Activated naive CD4-positive, alpha-beta T cell treated with anti-CD3 and anti-CD28 coated beads for 36 hours (primary cell): ENCODE results near the gene OBSCN. TPM values are rescaled to one million over a fixed set of nuclear protein-coding genes. Genes with fewer than 3 reads are reported as not detected.
A peak's percentile ranks its signal among the peaks of the same experiment; 100 is the strongest.

Experiments used
- CTCF ChIA-PET: fragments of 350-600 bp; sonication (Branson Sonifier 250); formaldehyde crosslinking; loops from one replicate; lab custom pipeline; 2021; ENCODE audit warnings: antibody characterized with exemption; lab: Charles Lee
- DNase-seq: peaks from one replicate; pipeline ENCODE4 v3.0.0-alpha.2; 2020
- H3K27ac Mint-ChIP-seq: one replicate; pipeline ENCODE4 v1.8.0; 2021; ENCODE audit warnings: mild to moderate bottlenecking, mixed read lengths
- H3K27me3 Mint-ChIP-seq: one replicate; pipeline ENCODE4 v1.8.0; 2021; ENCODE audit warnings: low read depth, mixed read lengths
- H3K36me3 Mint-ChIP-seq: one replicate; pipeline ENCODE4 v1.8.0; 2021; ENCODE audit warnings: low read depth, mixed read lengths
- H3K4me1 Mint-ChIP-seq: one replicate; pipeline ENCODE4 v1.8.0; 2021; ENCODE audit warnings: low read depth, mixed read lengths
- H3K4me3 Mint-ChIP-seq: one replicate; pipeline ENCODE4 v1.8.0; 2021; ENCODE audit warnings: mild to moderate bottlenecking, moderate library complexity, mixed read lengths
- H3K9me3 Mint-ChIP-seq: one replicate; pipeline ENCODE4 v1.8.0; 2021; ENCODE audit warnings: mixed read lengths
- intact Hi-C: fragments of 100-400 bp; cut with micrococcal nuclease; formaldehyde crosslinking; loops from one replicate; pipeline ENCODE4 v1.15.1; 2023
- total RNA-seq, 2 experiments: library from RNA; stranded (reverse); gene quantifications; one replicate each; pipeline ENCODE4 v1.2.3, GENCODE V29; 2021

The OBSCN gene
- total RNA-seq, 2 experiments from 2014 or later: 11.5 to 13.5 TPM

- no peak overlapping the region for H3K27ac Mint-ChIP-seq
- H3K4me1 Mint-ChIP-seq: no peaks in the 10 kb centered on the region
- intact Hi-C loops: no loop called here
- peaks cover 14% of the 10 kb centered on the region for H3K9me3 Mint-ChIP-seq
- no peak overlapping the region for H3K4me3 Mint-ChIP-seq
- CTCF ChIA-PET: no interaction called here
- no peak for DNase-seq
- peaks cover 20% of the 10 kb centered on the region for H3K36me3 Mint-ChIP-seq
- H3K27me3 Mint-ChIP-seq: peaks cover 4% of the 10 kb centered on the region
These were observed 8.8 kb upstream of the OBSCN start for GRCh38 chr1:228198977-228199590.

- no peak for DNase-seq
- intact Hi-C loops: no loop called here
- Mint-ChIP-seq H3K27me3 (peaks cover 15% of the 10 kb centered on the region), H3K4me3 (no peak overlapping the region), H3K9me3 (no peaks in the 10 kb centered on the region), H3K27ac (no peak overlapping the region), H3K36me3 (no peaks in the 10 kb centered on the region), H3K4me1 (no peaks in the 10 kb centered on the region)
- CTCF ChIA-PET: interaction anchor here (0.6 kb wide), 1 partner anchor 254 kb away, joined by 3 read pairs; no protein-coding TSS in a partner anchor
These were observed 2.9 kb upstream of the OBSCN start for GRCh38 chr1:228204958-228205357.

GRCh38 chr1:228205526-228206436, 2.1 kb upstream of the OBSCN start:
- no peaks in the 10 kb centered on the region for H3K4me1 Mint-ChIP-seq
- CTCF ChIA-PET: no interaction called here

GRCh38 chr1:228206582-228207351, 1.1 kb upstream of the OBSCN start:
- H3K36me3 Mint-ChIP-seq: no peaks in the 10 kb centered on the region
- no peaks in the 10 kb centered on the region for H3K4me1 Mint-ChIP-seq
- no peaks in the 10 kb centered on the region for H3K9me3 Mint-ChIP-seq
- H3K4me3 Mint-ChIP-seq: no peak overlapping the region
- peaks cover 15% of the 10 kb centered on the region for H3K27me3 Mint-ChIP-seq
- no peak for DNase-seq
- no peak overlapping the region for H3K27ac Mint-ChIP-seq
- intact Hi-C loops: no loop called here
- CTCF ChIA-PET: no interaction called here

More at GRCh38 chr1:228205526-228206436, 2.1 kb upstream of the OBSCN start:
- no peaks in the 10 kb centered on the region for H3K9me3 Mint-ChIP-seq
- intact Hi-C loops: no loop called here
- no peaks in the 10 kb centered on the region for H3K36me3 Mint-ChIP-seq
- DNase-seq: no peak
- H3K27me3 Mint-ChIP-seq: peaks cover 15% of the 10 kb centered on the region
- H3K27ac Mint-ChIP-seq: no peak overlapping the region
- no peak overlapping the region for H3K4me3 Mint-ChIP-seq

GRCh38 chr1:228207381-228207810, 448 bp upstream of the OBSCN start:
- CTCF ChIA-PET: no interaction called here
- Mint-ChIP-seq H3K36me3 (no peaks in the 10 kb centered on the region), H3K9me3 (no peaks in the 10 kb centered on the region), H3K4me3 (no peak overlapping the region), H3K4me1 (no peaks in the 10 kb centered on the region), H3K27me3 (peaks cover 15% of the 10 kb centered on the region), H3K27ac (no peak overlapping the region)
- DNase-seq: no peak
- intact Hi-C loops: no loop called here

- H3K27ac Mint-ChIP-seq: no peak overlapping the region
- intact Hi-C loops: no loop called here
- peaks cover 11% of the 10 kb centered on the region for H3K27me3 Mint-ChIP-seq
These were observed 1.1 kb downstream of the OBSCN start for GRCh38 chr1:228208831-228209551.

GRCh38 chr1:228209657-228210056, 1.8 kb downstream of the OBSCN start:
- CTCF ChIA-PET: no interaction called here
- Mint-ChIP-seq H3K36me3 (no peaks in the 10 kb centered on the region), H3K4me1 (no peaks in the 10 kb centered on the region), H3K27ac (no peak overlapping the region), H3K27me3 (peaks cover 11% of the 10 kb centered on the region), H3K4me3 (no peak overlapping the region), H3K9me3 (no peaks in the 10 kb centered on the region)
- DNase-seq: no peak
- intact Hi-C loops: loop anchor here (5.0 kb wide), 1 partner anchor 293 kb away; no protein-coding TSS in a partner anchor

More at GRCh38 chr1:228208831-228209551, 1.1 kb downstream of the OBSCN start:
- DNase-seq: no peak
- H3K36me3 Mint-ChIP-seq: no peaks in the 10 kb centered on the region
- H3K4me3 Mint-ChIP-seq: no peak overlapping the region
- H3K4me1 Mint-ChIP-seq: no peaks in the 10 kb centered on the region
- no peaks in the 10 kb centered on the region for H3K9me3 Mint-ChIP-seq
- CTCF ChIA-PET: no interaction called here

GRCh38 chr1:228210076-228210651, 2.3 kb downstream of the OBSCN start:
- Mint-ChIP-seq H3K4me3 (no peak overlapping the region), H3K9me3 (no peaks in the 10 kb centered on the region), H3K27me3 (peaks cover 8% of the 10 kb centered on the region), H3K4me1 (no peaks in the 10 kb centered on the region), H3K36me3 (no peaks in the 10 kb centered on the region), H3K27ac (no peak overlapping the region)
- intact Hi-C loops: loop anchor here (5.0 kb wide), 1 partner anchor 292 kb away; no protein-coding TSS in a partner anchor
- DNase-seq: no peak
- CTCF ChIA-PET: no interaction called here

- DNase-seq: no peak
- H3K9me3 Mint-ChIP-seq: no peaks in the 10 kb centered on the region
- H3K4me1 Mint-ChIP-seq: no peaks in the 10 kb centered on the region
- CTCF ChIA-PET: no interaction called here
- H3K27ac Mint-ChIP-seq: no peak overlapping the region
- peak overlapping the region; percentile 16 for H3K4me3 Mint-ChIP-seq
- H3K36me3 Mint-ChIP-seq: no peaks in the 10 kb centered on the region
- intact Hi-C loops: loop anchor here (5.0 kb wide), 1 partner anchor 291 kb away; no protein-coding TSS in a partner anchor
- peaks cover 3% of the 10 kb centered on the region for H3K27me3 Mint-ChIP-seq
These were observed 3.1 kb downstream of the OBSCN start for GRCh38 chr1:228210712-228211530.

- CTCF ChIA-PET: no interaction called here
- DNase-seq: no peak
- no peaks in the 10 kb centered on the region for H3K4me1 Mint-ChIP-seq
- intact Hi-C loops: loop anchor here (2.0 to 5.0 kb wide), 6 partner anchors 65 to 303 kb away; partner anchors contain the start of gene TRIM11
- H3K27ac Mint-ChIP-seq: no peak overlapping the region
- H3K27me3 Mint-ChIP-seq: no peaks in the 10 kb centered on the region
- H3K9me3 Mint-ChIP-seq: no peaks in the 10 kb centered on the region
- peak overlapping the region; percentile 16 for H3K4me3 Mint-ChIP-seq
- no peaks in the 10 kb centered on the region for H3K36me3 Mint-ChIP-seq
These were observed 3.9 kb downstream of the OBSCN start for GRCh38 chr1:228211531-228212414.
